Hepatocyte (in vitro differentiated cells): ENCODE data around the gene HOXA11.

Source experiments
- CTCF ChIP-seq: fragments of 200-600 bp; sonication (generic); IDR thresholded peaks from 2 replicates; pipeline ENCODE4 v1.5.1; 2016; ENCODE audit warnings: antibody characterized with exemption, mild to moderate bottlenecking; ENCODE audit not compliant: poor library complexity
- EZH2 ChIP-seq: fragments of 200-600 bp; sonication (generic); IDR thresholded peaks from 2 replicates; pipeline ENCODE4 v1.6.1; 2016; ENCODE audit warnings: antibody characterized with exemption, mild to moderate bottlenecking, borderline replicate concordance
- EZH2phosphoT487 ChIP-seq: fragments of 200-600 bp; sonication (generic); IDR thresholded peaks from one replicate; pipeline ENCODE4 v1.6.1; 2018; ENCODE audit warnings: antibody characterized with exemption, mild to moderate bottlenecking, low read depth, moderate library complexity; ENCODE audit not compliant: unreplicated experiment, severe bottlenecking

GRCh38 chr7:27207348-27207985 is 22.4 kb upstream of the HOXA11 start:
- TF ChIP-seq CTCF (no peak), EZH2 (no peak), EZH2phosphoT487 (no peak)
